Cortex of kidney (tissue), 1 donor: ENCODE data around the gene MRPS6.

Experiments
- DNase-seq: peaks from one replicate; lab custom pipeline; 2025; lab: John Stamatoyannopoulos, UW

MRPS6 gene

GRCh38 chr21:34100790-34101189 lies 27.4 kb downstream of the MRPS6 start:
- DNase-seq, result no peak

- DNase-seq, result no peak
Observed at GRCh38 chr21:34105947-34106541, 32.7 kb downstream of the MRPS6 start.

- no peak for DNase-seq
Observed at GRCh38 chr21:34107606-34108005, 34.2 kb downstream of the MRPS6 start.

- no peak for DNase-seq
Observed at GRCh38 chr21:34109075-34109474, 35.7 kb downstream of the MRPS6 start.

- DNase-seq, result no peak
Observed at GRCh38 chr21:34110594-34111202, 37.3 kb downstream of the MRPS6 start.

- no peak for DNase-seq
Observed at GRCh38 chr21:34112316-34113033, 39.1 kb downstream of the MRPS6 start.

- DNase-seq, result no peak
Observed at GRCh38 chr21:34113842-34114241, 40.5 kb downstream of the MRPS6 start.

GRCh38 chr21:34115160-34115559 lies 41.8 kb downstream of the MRPS6 start:
- no peak for DNase-seq

GRCh38 chr21:34116569-34116968 lies 43.2 kb downstream of the MRPS6 start:
- DNase-seq, result no peak

- DNase-seq, result no peak
Observed at GRCh38 chr21:34120867-34121266, 47.5 kb downstream of the MRPS6 start.

GRCh38 chr21:34122047-34122446 lies 48.7 kb downstream of the MRPS6 start:
- no peak for DNase-seq

GRCh38 chr21:34123609-34124008 lies 50.2 kb downstream of the MRPS6 start:
- DNase-seq, result no peak

GRCh38 chr21:34126269-34126668 lies 52.9 kb downstream of the MRPS6 start:
- DNase-seq, result no peak

GRCh38 chr21:34126691-34127090 lies 53.3 kb downstream of the MRPS6 start:
- no peak for DNase-seq

GRCh38 chr21:34128124-34128523 lies 54.7 kb downstream of the MRPS6 start:
- DNase-seq, result no peak

- DNase-seq, result no peak
Observed at GRCh38 chr21:34128674-34129038, 55.3 kb downstream of the MRPS6 start.

- DNase-seq, result no peak
Observed at GRCh38 chr21:34129039-34129891, 55.9 kb downstream of the MRPS6 start.

GRCh38 chr21:34129901-34130715 lies 56.7 kb downstream of the MRPS6 start:
- no peak for DNase-seq

- DNase-seq, result no peak
Observed at GRCh38 chr21:34130716-34130985, 57.3 kb downstream of the MRPS6 start.

GRCh38 chr21:34131586-34131985 lies 58.2 kb downstream of the MRPS6 start:
- no peak for DNase-seq

GRCh38 chr21:34132202-34132601 lies 58.8 kb downstream of the MRPS6 start:
- DNase-seq, result no peak

- DNase-seq, result no peak
Observed at GRCh38 chr21:34132926-34133325, 59.5 kb downstream of the MRPS6 start.
